Measurements from ENCODE around the gene BGN.

BGN gene

DNA sequence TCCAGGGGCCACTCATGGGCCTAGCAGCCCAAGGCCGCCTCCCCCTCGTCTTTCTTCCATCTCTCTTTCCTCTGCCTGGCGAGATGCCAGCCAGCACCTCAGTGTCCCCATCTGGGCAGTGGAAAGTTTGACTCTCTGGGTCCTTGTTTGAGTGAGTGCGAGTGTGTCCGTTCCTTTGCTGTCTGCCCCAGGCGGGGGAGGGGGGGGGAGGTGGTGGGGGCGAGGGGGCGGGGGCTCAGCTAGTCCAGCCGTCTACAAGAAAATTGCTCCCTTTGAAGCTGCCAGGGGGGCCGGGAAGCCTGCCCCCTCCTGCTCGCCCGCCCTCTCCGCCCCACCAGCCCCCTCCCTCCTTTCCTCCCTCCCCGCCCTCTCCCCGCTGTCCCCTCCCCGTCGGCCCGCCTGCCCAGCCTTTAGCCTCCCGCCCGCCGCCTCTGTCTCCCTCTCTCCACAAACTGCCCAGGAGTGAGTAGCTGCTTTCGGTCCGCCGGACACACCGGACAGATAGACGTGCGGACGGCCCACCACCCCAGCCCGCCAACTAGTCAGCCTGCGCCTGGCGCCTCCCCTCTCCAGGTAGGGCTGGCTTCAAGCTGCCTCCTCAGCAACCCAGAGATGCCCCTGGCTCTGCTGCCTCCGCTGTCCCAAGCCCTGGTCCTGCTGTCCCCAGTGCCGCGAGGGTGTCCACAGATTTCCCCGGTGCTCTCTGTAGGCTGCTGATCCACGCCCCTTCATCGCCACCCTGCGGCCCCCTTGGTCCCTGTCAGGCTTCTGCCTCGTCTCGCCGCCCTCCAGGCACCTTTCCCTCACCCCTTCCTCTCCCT is at the start of gene BGN:
TSS of gene BGN (plus strand) at position 440 of the 821 bp plus-strand sequence. CDS start 9,652 bp downstream, outside the sequence.
- DNase-seq: no peak

DNA sequence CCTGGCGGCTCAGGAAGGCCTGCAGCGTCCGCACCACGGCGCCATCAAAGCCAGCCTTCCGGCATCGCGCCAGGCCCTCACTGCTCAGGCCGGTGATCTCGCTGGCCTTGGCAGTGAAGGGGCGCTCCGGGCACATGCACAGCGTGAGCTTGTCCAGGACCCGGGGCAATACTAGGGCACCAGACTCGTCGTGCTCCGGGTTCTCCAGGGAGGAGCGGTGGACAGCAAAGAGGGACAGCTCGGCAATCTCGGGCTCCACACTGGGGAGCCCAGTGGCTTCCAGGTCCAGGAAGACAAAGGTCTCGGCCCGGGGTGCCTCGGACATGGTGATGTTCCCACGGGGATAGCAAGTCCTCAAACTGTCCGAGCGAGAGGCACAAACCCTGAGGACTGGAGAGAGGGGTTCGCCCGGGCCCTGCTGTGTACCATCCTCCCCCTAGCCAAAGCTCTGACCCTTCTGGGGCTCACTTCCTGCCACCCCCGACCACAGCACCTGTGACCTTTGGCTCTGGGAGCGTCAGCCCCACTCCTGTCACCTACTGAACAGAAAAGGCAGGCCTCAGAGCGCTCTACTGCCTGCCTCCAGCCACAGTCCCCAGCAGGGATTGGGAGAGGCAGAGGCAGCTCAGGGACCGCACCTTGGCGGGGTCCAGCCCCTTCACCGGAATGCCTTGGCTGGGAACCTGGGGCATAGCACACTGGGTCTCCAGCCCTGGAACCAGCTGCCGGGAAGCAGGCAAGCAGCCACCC is 49.5 kb upstream of the BGN start:
- no peak for DNase-seq

DNA sequence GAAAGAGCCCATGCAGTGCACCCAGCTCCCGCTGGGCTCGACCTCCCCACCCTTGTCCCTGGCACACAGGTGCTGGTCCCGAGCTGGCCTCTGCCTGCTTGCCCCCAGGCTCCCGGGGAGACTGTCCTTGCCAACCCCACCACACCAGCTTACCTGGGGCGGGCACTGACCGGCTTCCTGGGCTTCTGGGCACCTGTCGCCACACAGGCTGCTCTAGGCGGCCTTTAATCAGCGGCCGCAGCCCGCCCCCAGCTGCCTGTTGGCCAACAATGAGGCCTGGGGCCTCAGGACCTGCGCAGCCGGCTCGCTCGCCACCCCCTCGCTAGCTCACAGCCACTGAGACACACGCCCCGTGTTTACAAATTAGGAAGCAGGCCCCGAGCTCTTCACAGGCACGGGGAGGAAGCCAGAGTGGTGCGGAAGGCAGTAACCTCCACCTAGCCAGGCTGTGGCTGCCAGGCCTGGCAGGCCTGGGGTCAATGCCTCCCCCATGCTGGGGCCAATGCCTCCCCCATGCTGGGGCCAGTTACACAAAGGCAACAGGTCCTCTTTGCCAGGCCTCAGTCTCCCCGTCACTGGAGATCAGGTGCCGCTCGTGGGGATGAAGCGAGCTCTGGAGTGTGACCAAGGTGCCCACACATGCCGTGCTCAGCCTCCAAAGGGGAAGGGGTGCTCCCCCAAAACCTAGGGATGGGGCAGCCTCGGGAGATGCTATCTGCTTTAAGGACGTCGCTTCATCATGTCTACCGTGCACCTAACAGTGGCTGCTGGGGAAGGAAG is 48.7 kb upstream of the BGN start, which contains the start of gene TREX2:
TSS of gene TREX2 (minus strand) at position 201 of the 780 bp plus-strand sequence. CDS start 626 bp downstream, outside the sequence.
- DNase-seq: no peak

DNA sequence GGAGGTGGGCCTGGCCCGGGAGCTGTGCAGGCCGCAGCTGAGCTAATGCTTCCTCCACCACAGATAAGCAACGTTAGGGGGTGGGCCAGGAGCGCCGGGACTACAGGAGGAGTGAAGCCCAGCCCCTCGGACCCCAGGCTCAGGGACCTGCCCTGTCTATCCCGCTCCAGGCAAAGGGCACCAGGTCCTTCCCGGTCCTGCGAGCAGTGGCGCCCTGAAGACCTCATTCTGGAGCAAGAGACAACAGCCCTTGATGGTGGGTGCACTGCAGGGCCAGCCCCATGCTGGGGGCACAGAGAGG is 48.2 kb upstream of the BGN start:
- DNase-seq: no peak

DNA sequence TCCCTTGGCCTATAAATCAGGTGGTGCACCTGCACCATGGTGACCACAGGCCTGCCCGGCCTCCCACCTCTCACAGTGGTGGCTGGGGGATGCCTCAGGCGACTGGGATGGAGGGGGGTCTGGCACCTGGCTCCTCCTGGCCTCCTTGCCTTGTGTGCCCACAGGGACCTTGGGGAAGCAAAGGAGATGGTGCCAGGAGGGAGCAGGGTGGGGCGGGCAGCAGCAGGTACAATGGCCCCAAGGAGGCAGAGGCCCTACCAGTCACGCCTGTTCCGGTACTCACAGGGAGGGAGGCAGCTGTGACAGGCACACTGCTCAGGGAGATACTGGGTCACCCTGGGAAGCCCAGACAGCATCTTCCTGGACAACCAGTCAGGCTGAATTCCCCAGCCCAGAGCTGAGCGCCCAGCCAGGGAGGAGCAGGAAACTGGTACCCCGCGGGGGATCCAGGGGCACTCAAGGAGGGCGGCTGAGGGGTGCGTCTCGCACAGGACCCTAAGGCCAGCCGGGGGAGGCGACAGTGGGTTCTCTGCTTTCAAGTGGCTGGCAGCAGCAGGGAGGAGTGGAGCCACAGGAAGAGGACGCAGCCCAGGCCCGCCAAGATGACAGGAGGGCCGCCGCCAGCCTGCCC is 47.7 kb upstream of the BGN start:
- DNase-seq: no peak

DNA sequence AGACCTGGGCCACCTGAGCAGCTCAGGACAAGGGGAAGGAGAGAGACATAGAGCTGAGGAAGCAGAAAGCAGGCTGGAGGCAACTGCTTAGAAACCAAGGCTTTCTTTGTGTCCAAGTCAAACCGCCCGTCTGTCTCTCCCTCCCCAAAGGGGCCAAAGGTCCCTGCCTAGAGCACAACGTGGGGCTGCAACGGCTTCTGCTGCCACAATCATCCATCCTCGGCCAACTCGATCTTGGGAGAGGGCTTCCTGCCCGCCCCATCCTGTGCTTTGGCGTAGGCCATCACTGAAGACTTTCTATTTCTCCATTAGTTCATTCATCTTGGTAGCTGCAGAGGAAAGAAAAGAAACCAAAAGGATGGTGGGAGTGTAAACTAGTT is 47.2 kb upstream of the BGN start:
- no peak for DNase-seq

DNA sequence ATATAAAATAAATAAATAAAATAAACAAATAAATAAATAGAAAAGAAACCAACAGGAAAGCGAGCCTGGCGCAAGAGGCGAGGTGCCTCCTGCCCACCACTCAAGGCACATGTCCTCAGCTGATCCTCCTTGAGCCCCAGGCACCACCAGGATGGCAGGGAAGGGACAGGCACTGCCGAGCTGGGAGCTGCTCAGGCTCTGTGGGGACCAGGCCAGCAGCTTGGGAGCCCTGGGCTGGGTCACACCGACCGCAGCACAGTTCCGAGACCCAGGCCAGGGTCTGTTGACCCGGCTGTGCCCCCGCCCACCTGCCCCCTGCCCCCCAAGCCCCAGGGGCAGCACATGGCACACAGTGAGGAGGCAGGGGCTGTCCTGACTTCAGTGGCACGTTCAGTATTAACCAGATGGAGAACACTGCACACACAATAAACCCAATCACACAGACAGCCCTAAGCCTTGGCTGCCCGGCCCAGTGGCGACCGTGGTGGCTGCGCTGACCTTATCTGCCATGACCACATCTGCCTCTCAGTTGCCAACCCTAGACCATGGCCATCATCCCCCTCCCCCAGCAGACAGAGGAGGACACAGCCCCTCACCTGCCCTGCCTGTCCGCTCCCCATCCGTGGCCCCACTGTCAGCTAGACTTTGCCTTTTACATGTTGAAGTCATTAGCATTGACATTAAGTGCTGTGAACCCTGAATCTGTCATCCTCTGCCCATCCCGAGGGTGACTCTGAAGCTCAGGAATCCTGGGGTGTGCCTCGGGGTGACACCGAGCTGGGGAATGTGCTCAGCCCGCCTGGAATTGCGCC is 46.0 kb upstream of the BGN start:
- no peak for DNase-seq

DNA sequence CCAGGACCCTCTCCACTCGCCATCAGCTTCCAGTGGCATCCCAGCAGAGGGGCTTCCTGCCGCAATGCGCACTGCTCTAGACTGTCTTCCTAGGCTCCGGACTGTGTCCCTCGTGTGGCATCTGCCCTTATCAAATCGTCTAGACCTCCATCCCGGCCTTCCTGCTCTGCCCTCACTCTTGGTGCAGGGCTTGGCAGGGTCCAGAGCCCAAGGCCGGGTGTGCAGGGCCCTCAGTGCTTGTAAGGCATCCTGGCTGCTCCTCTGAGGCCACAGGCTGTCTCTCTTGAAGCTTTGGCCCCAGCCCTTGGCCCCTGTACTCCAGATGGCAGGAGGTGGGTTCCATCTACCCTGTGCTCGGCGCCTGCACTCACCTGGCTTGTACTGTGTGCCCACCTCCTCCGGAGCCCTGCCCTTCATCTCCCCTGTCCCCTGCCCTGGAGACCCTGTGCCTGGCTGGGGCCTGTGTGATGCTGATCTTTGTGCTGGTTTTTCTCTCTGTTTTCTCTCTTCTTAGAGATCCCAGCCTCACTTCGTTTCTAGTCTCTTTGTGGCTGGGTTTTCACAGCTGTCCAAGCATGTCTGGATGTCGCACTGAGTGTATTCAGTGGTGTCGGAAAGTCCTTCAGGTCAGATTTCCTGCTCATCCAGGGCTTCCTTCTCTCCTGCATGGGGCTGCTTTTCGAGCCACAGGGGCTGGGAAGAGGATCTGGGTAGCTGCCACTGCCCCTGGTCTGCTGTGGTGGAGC is 45.2 kb upstream of the BGN start:
- no peak for DNase-seq

DNA sequence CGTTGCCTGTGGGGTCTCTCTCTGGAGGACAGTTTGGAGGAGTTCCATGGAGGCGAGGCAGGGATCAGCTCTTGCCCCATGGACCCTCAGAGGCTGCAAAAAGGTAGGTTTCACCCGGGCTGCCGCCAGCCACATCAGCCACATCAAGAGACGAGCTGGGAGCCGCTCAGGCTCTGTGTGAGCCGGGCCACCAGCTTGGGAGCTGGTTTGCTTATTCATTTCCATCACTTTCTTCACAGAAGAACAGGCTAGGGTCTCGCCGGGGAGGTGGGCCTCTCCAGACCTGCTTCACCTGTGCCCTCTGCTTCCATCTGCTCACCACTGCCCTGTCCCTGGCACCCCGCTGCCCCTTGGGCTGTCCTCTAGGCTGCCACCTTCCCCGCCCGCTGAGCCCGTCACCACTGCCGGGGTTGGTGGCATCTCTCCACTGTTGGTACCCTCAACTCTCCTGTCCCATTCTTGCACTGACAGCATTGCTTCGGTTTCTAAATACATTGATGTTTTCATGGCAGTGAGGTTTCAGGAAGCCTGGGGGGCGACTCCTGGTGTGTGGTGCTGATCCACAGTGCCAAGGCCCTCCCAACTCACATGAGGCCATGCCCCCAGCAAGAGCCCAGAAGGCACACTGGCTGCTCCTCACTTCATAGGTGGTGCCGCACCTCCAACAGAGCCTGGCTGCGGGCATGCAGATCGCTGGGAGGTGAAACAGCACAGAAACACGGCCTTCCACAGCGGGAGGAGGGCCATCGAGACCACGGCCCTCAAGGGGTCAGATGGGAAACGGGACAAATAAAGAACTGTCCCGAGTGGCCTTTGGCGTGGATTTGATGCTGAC is 44.4 kb upstream of the BGN start:
- DNase-seq: no peak

DNA sequence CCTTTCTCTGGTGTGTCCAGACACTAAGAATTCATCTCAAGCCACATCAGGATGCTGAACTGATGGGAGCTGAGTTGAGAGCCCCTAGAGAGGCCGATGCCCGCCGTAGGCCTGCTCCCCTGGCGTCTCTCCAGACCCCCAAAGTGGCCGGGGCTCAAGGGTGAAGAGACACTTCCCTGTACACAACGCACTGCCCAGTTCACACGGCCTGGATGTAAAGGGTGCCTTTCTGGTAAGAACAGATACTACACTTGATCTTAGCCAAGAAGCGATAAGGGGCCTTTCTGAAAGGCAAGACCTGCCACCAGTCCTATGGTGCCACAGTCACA is 43.9 kb upstream of the BGN start:
- no peak for DNase-seq

DNA sequence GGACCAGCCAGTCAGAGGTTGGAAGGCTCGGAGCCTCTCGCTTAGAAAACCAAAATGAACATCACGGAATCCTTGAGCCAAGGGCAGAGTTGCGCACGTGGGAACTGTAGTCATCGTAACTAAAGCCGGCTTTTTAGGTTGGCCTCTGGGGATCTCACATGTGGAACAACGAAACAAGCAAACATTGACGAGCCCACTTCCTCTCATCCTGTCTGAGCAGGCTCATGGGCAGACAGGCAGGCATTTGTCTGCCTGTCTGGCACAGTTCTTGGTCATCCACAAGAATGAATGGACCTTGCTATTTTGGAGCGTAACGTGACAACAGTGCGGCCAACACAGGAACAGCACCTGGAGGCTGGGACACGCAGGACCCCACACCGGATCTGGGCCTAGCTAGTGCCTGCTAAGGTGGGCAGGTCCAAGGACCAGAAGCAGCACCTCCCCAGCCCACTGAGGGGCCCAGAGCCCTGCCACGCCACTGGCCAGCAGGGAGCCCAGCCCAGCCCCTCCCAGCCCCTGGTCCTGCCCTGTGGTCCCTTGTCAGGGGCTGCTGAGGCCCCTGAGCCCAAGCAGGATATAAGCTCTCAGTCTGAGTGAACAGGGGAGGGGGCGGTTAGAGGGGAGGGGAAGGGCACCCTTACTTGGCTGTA is 39.8 kb upstream of the BGN start:
- no peak for DNase-seq

DNA sequence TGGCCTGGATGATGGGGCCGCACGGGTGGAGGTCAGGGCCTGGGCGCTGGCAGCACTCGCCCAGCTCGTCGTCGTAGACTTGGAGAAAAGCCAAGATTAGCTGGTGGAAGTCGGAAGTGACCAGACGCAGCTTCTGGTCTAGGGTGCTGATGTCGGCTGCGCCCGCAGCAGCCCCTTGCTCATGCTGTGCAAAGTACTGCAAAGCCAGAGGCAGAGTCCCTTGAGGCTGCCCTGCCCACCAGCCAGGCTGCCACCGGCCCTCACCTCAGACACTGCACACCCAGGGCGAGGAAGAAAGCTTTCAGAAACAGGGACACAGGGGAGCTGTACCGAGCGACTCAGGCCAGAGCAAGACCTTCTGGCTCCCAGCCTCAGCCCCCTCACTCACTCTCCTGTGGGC is 39.2 kb upstream of the BGN start:
- no peak for DNase-seq

DNA sequence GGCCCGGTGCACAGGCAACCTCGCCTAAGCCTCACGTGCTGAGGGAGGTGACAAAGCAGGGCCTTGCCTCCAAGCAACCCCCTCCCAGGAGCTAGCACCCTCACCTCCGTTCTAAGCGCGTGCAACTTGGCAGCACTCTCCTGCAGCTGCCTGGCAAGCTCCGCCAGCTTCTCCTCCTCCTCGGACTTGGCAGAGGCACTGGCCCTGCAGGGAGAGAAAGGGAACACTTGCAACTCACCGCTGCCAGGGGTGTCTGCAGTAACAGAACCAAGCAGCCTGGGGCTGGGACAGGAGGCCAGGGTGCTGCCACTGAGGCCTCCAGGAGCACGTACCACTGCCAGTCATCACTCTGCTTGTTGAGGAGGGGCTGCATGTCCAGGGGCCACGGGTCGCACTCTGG is 38.6 kb upstream of the BGN start:
- DNase-seq: no peak

DNA sequence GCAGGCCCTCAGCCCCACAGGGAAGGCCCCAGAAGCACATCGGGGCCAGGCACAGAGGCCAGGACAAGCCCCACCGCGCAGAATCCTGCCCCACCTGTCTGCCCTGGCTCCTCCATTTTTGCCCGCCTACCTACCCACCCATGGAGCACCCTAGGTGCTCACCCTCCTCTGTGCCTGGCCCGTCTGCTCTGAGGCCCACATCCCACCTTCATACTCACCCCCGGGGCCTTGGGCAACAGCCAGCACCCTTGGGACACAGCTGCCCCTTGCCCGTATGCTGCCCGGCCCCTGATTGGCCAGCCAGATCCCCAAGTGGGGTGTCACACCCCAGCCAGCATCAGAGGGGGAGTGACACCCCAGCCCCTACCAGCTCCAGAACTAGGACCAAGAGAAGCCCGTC is 38.1 kb upstream of the BGN start:
- DNase-seq: no peak

DNA sequence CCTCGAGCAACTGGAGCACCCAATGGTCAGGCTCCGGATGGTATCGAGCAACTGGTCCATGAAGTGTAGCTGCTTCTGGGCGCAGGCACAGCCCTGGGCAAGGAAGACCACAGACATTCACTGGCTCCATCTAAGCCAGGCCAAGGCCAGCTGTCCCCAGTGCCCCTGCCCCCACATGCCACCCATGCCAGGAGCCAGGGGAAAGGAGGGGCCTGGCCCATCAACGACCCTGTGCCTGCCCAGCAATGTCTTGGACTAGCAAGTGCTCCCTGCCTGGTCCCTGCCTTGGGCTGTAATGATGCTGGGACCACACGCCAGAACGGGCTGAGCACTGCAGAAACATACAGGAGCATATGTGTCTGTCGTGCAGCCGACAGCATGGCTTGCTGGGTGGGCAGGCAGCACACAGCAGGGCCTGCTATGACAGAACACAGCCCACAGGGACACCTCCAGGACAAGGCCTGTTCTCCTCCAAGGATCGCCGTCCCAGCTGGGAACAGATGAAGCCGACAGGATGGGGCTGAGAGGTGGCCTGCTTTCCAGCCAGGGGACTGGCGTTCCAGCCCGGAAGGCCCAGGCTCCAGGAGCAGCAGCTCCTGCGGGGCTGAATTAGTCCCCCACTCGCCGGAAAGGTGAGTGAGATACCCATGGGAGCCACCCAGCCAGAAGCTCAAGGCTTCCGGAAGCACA is 37.5 kb upstream of the BGN start:
- no peak for DNase-seq

DNA sequence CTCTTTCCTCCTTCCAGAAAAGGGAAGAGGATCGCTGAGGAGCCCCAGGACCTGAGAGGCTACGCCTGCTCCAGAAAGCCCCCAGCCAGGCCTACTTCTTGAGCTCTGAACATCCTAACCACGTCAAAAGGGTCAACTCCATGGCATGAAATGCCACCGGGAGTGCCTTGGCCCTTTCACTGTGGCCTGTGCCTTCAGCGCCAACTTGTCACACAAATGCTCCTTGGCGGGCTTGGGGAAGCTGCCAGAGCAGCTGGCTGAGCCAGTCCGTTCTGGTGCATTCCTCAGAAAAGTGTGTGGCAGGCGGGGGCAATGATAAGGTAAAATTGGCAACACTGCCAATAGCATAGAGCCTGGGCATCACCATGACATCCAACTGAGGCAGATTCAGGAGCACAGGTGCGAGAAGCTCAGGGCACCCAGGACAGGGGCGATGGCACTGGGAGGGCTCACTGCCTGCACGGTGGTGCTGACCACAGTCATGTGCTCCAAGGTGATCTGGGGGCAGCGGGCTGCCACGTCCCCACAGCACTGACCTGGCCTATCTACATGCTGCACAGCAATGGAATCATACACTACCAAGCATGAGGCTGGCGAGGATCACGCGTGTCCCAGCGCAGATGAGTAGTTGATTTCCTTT is 36.8 kb upstream of the BGN start:
- DNase-seq: no peak

DNA sequence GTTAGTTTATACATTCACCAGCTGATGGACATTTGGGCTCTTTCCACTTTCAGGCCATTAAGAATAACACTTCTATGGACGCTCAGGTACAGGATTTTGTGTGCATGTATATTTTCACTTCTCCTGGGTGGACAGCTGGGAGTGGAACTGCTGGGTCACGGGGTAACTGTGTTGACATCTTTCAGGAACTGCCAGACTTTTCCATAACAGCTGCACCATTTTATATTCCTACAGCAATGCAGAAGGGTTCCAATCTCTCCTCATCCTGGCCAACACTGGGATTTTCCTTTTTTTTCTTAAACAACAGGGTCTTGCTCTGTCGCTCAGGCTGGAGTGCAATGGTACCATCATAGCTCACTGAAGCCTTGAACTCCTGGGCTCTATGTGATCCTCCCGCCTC is 36.3 kb upstream of the BGN start:
- DNase-seq: no peak

DNA sequence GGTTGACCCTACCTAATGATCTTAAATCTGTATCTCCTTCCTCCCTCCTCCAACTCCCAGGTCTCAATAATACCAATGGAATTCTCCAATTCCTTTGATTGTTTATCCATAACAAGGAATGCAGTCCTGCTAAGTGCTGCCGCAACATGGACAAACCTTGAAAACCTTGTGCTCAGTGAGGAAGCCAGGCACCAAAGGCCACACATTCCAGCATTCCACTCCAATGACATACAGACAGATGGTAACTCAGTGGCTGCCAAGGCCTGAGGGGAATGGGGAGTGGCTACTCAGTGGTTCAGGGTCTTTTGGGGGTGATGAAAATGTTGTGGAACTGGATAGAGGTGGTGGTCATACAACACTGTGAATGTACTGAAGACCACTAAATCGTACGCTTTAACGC is 34.8 kb upstream of the BGN start:
- DNase-seq: no peak

DNA sequence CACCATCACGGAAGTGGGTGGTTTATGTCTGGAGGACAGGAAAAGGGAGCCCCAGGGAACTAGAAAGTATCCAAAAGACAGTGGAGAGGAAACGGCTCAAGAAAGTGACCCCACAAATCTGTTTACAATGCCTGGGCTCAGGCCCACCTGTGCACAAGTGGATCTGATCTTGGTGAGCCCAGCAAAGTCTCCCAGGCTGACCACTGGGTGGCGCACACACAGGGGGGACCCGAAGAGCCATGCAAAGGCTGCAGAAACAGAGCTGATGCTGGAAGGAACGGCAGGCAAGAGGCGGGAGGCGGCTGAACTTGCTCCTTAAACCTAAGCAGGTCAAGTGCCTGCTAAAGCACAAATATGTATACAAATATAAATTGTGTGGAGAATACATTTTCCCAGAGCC is 34.0 kb upstream of the BGN start:
- DNase-seq: peak; percentile 49

All from hematopoietic multipotent progenitor cell treated with erythropoietin and hydrocortisone succinate and interleukin-3 and kit ligand, for 8 days (in vitro differentiated cells).